AG08395 (cell line): ENCODE results near the gene SDCBP2.
A peak's percentile ranks its signal among the peaks of the same experiment; 100 is the strongest.

Experiments
- DNase-seq: peaks from one replicate; pipeline ENCODE4 v3.0.0; 2012; ENCODE audit warnings: mixed read lengths, low spot score

SDCBP2 gene

DNA sequence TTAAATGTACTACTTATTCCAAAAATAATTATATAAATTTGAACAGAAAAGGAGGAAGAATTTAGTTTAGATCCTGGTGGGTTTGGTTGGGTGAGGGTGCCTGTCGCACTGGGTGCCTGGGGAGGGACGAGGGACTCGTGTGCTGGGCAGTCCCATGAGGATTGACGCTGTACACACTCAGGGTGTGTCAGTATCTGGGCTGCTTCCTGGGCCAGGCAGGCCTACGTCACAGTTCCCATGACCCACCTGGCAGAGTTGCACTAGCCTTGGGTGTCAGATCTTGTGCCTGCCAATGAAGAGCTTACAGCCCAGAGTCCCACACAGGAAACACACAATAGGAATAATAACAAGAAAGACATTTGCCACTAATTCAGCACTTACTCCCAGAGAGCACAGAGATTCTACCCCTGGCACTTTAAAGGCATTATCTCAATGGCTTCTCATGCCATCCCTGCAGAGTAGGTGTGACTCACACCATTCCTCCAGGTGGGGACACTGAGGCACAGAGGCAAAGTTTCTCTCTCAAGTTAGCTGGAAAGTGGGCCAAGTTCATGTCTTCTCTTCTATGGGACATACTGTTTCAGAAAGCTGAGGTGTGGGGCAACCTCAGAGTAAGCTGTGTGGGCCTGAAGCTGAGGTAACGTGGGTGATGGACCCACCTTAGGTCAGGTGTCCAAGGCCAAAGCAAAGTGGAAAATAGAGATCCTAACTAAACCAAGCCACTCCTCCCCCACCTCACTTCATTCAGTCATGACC lies 1.3 kb upstream of the SDCBP2 start:
- no peak for DNase-seq

DNA sequence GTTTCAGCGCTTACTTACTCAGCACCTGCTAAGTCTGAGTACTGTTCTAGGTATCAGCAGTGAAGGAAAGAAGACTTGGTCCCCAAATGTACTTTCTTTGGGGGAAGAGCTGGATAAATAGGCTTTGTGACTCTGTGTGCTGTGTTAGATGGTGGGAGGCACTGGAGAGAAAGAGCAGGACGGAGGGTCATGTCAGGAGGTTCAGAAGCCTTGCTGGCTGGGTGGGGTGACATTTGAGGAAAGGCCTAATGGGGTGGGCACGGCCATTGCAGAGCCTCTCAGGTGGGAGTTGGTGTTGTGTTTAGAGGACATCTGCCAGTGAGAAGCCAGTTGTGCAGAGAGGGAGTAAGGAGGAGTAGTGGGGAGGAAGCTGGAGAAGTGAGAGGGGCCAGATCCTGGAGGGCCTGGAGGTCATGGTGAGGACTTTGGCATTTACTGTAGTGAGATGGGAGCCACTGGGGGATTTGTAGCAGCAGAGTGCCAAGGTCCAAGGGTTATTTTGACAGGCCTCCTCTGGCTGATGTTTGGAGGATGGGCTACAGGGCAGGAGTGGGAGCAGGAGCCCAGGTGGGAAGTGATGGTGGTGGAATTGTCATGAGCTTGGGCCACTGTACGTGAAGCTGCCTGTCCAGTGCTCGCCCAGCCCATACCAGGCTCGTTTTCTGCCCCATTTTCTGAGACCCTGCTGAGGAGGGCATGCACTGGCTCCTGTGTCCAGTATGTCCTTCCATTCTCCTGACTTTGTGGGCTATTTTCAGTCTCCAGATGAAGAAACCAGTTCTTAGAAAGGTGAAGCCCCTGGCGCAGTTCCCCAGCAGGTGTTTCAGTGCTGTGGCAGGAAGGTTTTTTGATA lies 886 bp downstream of the SDCBP2 start:
- DNase-seq, result no peak

DNA sequence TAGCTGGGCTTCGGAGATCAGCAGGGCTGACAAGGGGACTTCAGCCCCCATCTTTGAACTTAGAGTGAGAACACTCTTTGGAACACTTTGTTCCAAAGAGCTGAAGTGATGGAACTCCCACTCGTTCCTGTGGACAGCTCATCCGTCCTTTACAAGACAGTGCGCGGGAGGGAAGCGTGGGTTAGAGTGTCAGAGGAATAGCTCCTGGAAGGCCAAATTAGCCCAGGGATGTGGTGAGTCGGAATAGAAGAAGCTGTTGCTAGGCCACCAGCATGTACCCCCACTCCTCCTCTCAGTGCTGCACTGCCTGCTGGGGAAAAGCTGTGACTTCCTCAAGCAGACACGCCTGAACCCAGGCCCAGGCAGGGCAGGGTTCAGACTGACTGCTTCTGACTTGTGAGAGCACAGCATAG lies 1.7 kb downstream of the SDCBP2 start:
- peak; percentile 33 for DNase-seq

- DNase-seq, result peak; percentile 32
These were observed 2.7 kb downstream of the SDCBP2 start for GRCh38 chr20:1326031-1326930.

GRCh38 chr20:1325173-1326030 lies 3.5 kb downstream of the SDCBP2 start:
- peak; percentile 100 for DNase-seq

- DNase-seq, result no peak
These were observed 4.3 kb downstream of the SDCBP2 start for GRCh38 chr20:1324598-1325172.

DNA sequence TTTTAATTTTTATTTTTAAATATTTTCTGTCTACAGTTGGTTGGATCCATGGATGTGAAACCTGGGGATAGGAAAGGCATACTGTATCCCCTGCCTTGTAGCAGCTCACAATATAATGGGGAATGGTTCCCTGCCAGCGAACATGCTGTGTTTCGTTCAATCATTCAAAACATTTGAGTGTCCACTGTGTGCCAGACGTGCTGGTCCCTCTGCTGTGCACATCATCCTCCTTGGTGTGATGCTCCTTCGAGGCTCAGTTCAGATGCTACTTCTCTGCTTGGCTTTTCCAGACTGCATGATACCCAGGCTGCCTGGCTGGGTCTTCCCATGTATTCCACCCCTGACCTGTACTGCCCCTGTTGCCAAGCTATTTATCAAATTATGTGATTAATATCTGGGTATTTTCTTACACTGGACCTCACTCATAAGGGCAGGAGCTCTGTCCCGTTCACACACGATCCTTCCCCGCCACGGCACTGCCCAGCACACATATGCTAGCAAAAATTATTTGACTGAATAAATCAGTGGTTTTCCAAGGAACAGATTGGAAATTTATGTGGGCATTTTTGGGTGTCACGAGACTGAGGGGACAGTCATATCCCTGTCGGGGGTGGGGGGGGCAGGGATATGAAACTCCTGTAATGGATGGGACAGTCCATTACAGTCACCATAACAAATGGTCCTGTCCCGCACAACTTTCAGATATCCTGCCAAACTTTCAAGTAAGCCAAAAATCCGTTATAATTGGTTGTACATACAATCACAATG lies 4.9 kb downstream of the SDCBP2 start:
- DNase-seq, result no peak

DNA sequence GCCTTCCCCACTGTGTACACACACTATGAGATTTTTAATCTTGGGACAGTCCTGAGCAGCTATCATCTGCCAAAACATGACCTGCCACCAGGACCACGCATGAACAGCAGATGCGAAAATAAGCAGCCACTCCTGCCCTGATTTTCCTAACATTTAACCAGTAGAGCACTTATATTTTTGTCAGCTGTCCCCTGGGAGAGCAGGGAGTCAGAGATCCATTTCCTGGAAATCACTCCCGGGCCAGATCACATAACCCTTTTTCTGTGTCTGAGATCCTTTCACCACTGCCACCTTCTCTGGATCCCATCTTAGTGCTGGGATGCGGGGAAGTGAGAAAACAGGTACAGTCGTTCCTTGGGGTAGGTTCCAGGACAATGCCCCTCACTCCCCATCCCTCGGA lies 5.7 kb downstream of the SDCBP2 start:
- DNase-seq, result no peak

DNA sequence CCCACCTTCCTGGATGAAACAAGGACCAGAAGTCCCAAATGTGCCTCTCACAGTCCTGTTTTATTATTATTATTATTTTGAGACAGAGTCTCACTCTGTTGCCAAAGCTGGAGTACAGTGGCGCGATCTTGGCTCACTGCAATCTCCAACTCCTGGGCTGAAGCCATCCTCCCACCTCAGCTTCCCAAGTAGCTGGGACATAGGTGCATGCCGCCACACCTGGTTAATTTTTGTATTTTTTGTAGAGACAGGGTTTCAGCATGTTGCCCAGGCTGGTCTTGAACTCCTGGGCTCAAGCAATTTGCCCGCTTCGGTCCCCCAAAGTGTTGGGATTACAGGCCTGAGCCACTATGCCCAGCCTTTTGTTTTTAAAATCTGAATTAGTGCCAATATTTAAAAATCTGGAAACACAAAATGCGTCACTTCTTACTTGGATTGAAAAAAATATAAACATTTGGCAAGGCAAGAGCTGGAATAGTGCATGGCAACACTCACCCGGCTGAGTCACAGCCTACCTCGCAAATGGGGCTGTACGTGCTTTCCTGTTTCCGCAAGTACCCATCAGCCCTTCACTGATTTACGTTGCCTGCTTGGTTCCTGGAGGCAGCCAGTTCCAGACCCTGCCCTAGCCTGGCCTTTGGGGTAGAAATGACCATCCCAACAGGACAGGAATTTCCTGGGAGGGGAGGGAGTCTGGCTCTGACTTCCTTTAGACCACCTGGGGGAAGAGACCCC lies 6.3 kb downstream of the SDCBP2 start:
- DNase-seq, result peak; percentile 89

DNA sequence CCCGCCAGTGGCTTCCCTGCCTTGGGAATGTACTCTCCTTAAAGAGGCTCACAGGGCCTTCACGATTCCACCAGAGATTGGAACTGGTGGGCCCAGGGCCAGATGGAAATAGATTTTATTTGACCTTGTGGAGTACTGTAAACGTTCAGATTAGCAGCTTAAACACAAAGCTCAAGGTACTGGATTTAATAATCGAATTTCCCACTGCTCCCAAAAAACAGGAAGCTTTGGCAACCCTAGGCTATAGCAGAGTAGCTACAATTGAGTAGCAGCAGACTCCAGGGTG lies 7.3 kb downstream of the SDCBP2 start:
- no peak for DNase-seq

- DNase-seq, result no peak
These were observed 7.9 kb downstream of the SDCBP2 start for GRCh38 chr20:1320902-1321653.

DNA sequence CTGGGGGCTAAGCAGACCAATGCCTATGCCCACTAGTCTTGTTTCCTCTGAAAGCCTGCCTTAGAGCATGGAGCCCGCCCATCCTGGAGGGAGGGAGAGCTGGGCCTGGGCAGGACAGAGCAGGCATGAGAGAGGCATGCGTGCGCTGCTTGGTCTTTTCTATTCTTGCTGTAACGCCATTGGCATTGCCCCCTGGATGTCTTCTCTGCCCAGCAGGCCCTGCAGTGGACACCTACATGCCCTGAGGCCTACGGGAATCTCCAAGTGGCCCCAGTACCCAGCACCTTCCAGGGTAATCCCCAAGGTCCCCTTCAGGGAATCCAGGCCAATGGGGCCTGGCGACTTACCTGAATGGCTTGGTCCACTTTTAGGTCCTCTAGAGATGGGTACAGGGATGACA lies 8.9 kb downstream of the SDCBP2 start:
- DNase-seq, result no peak

DNA sequence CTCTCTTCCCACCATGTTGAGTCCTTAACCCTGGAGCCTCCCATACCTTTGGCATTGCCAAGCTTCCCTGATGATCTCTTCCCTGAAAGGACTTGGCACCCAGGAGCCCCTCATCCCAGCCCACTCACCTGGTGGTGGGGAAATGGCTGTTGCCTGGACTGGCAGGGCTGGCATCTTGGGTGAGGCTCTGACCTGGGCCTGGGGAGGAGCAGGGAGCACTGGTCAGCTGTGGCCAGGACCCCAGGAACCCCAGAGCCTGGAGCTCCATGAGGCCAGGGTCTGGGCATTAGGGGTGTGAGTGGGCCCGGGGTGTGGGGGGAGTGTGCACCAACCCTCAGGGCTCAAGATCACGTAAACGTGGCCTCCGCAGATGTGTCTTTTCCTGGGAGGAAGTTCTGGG lies 9.5 kb downstream of the SDCBP2 start:
- DNase-seq, result no peak

GRCh38 chr20:1319051-1319450 lies 9.9 kb downstream of the SDCBP2 start:
- no peak for DNase-seq

DNA sequence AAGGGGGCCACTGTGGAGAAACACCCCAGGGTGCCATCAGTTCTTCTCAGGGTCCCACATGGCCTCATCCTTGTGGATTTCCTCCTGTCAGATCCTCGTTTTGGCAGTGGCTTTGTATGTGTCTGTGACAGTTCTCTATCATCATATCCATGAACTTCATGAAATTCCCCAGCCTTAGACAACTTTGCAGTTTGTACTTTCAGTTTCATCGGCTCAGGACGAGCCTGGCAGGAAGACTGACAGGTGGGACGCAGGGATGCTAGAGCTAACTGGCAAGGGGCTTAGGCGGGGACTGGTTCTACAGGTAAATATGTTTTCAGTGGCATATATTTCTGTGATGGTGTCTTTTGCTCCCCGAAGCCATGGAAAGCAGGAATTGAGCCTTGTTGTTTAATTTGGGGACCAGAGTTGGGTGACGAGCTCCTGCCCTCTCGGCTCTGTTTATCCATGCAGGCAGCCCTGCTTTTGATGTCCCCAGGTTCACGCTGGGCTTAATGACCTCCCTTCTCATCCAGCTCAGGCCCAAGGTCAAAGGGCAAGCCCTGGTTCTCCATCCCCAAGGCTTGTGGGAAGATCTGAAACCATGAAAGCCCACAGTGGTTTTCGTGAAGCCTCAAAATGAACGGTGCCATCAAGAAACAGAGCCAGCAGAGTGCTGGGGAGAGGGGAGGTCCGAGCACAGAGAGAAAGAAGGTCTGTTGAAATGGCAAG lies 11.2 kb downstream of the SDCBP2 start:
- DNase-seq, result no peak

DNA sequence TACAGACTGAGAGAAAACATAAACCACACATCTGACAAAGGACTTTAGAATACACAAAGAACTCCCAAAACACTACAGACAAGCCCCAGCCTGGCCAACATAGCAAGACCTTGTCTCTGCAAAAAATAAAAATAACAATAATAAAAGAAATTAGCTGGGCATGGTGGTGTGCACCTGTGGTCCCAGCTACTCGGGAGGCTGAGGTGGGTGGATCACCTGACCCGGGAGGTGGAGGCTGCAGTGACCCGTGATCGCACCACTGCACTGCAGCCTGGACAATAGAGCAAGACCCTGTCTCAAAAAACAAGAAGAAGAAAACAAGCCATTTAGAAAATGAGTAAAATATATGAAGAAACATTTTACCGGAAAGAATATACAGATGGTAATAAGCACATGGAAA lies 13.1 kb downstream of the SDCBP2 start:
- no peak for DNase-seq

DNA sequence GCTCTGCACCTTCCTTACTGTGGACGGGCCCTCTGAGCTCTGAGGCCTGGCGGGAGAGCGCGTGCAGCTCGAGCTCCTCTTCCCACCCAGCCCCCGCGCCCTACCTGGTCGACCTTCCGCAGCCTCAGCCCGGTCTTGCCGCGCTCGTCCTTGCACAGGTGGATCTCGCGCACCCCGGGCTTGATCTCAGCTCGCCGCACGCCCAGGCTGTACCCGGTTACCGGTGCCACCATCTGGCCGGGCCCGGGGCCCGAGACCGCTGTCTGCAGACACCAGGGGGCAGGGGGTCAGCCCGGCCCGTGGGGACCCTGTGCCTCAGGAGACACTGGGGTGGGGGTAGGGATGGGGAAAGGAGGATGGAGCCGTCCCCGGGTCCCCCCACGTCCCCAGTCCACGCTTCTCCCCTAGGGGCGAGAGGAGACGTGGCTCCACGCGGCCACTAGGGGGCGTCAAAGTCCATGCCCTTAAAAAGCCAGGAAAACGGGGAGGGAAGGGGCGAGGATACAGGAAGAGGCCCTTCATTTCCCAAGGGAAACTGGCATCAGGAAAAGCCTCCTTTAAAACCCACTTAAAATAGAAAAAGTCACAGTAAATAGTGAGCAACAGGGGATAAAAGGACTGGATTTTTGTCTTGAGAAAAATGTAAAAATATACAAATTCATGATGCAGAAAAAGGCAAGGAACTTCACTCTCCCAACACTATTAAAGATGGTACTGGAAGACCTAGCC lies 15.5 kb downstream of the SDCBP2 start:
- peak; percentile 81 for DNase-seq

- no peak for DNase-seq
These were observed 16.1 kb downstream of the SDCBP2 start for GRCh38 chr20:1312904-1313235.
